Putamen (tissue), 1 donor: ENCODE results near the gene INPP4B.
A peak's percentile ranks its signal among the peaks of the same experiment; 100 is the strongest.

Experiments
- DNase-seq: peaks from one replicate; pipeline ENCODE4 v3.0.0-alpha.2; 2016; ENCODE audit warnings: low spot score

The INPP4B gene

GRCh38 chr4:142473218-142473959 lies 372.7 kb downstream of the INPP4B start:
- no peak for DNase-seq

- DNase-seq: no peak
These were observed 379.0 kb downstream of the INPP4B start for GRCh38 chr4:142467088-142467487.

GRCh38 chr4:142465526-142465925 lies 380.6 kb downstream of the INPP4B start:
- no peak for DNase-seq

- DNase-seq: no peak
These were observed 382.9 kb downstream of the INPP4B start for GRCh38 chr4:142463206-142463605.

GRCh38 chr4:142452161-142452855 lies 393.8 kb downstream of the INPP4B start:
- DNase-seq: no peak

- DNase-seq: peak; percentile 3
These were observed 396.2 kb downstream of the INPP4B start for GRCh38 chr4:142449771-142450373.

- DNase-seq: no peak
These were observed 399.1 kb downstream of the INPP4B start for GRCh38 chr4:142447009-142447408.

- no peak for DNase-seq
These were observed 402.6 kb downstream of the INPP4B start for GRCh38 chr4:142443469-142443868.

GRCh38 chr4:142440093-142440492 lies 406.0 kb downstream of the INPP4B start:
- DNase-seq: no peak

GRCh38 chr4:142435599-142436235 lies 410.4 kb downstream of the INPP4B start:
- no peak for DNase-seq

GRCh38 chr4:142434519-142435224 lies 411.4 kb downstream of the INPP4B start:
- DNase-seq: no peak

- DNase-seq: no peak
These were observed 417.4 kb downstream of the INPP4B start for GRCh38 chr4:142428715-142429114.

GRCh38 chr4:142427456-142427855 lies 418.6 kb downstream of the INPP4B start:
- DNase-seq: no peak

GRCh38 chr4:142423861-142424260 lies 422.2 kb downstream of the INPP4B start:
- no peak for DNase-seq

GRCh38 chr4:142420311-142421095 lies 425.6 kb downstream of the INPP4B start:
- DNase-seq: no peak

GRCh38 chr4:142419712-142420111 lies 426.4 kb downstream of the INPP4B start:
- no peak for DNase-seq

- no peak for DNase-seq
These were observed 427.4 kb downstream of the INPP4B start for GRCh38 chr4:142418697-142419096.

GRCh38 chr4:142416711-142417275 lies 429.3 kb downstream of the INPP4B start:
- no peak for DNase-seq

- no peak for DNase-seq
These were observed 430.0 kb downstream of the INPP4B start for GRCh38 chr4:142416121-142416520.

GRCh38 chr4:142414366-142414990 lies 431.6 kb downstream of the INPP4B start:
- DNase-seq: no peak
